GM18868 (cell line): ENCODE data around the gene NBEAL1.
"Not testable (repeated sequence)": the region's sequence is repeated elsewhere in the genome, so short reads cannot be mapped to it uniquely, and the experiment has no call there.

ENCODE experiments used
- ATAC-seq: cut with Tn5 transposase; IDR thresholded peaks from one replicate; pipeline ENCODE4 v1.9.1; 2021; ENCODE audit warnings: mild to moderate bottlenecking, moderate library complexity; ENCODE audit not compliant: unreplicated experiment

The NBEAL1 gene

GRCh38 chr2:203038586-203038985, 23.9 kb downstream of the NBEAL1 start:
- ATAC-seq, result no peak

GRCh38 chr2:203039211-203039610, 24.5 kb downstream of the NBEAL1 start:
- not testable (repeated sequence) for ATAC-seq

- ATAC-seq, result no peak
Measured at GRCh38 chr2:203040966-203041521, 26.4 kb downstream of the NBEAL1 start.

GRCh38 chr2:203042178-203042577, 27.5 kb downstream of the NBEAL1 start:
- no peak for ATAC-seq

- ATAC-seq, result no peak
Measured at GRCh38 chr2:203043226-203043625, 28.6 kb downstream of the NBEAL1 start.

GRCh38 chr2:203045867-203046266, 31.2 kb downstream of the NBEAL1 start:
- no peak for ATAC-seq

GRCh38 chr2:203052539-203052938, 37.9 kb downstream of the NBEAL1 start:
- no peak for ATAC-seq

- no peak for ATAC-seq
Measured at GRCh38 chr2:203059567-203060240, 45.0 kb downstream of the NBEAL1 start.

- no peak for ATAC-seq
Measured at GRCh38 chr2:203061346-203061745, 46.7 kb downstream of the NBEAL1 start.

GRCh38 chr2:203062126-203062525, 47.5 kb downstream of the NBEAL1 start:
- no peak for ATAC-seq

GRCh38 chr2:203066519-203067091, 51.9 kb downstream of the NBEAL1 start:
- not testable (repeated sequence) for ATAC-seq

GRCh38 chr2:203070701-203071100, 56.0 kb downstream of the NBEAL1 start:
- ATAC-seq, result no peak

GRCh38 chr2:203071148-203071547, 56.5 kb downstream of the NBEAL1 start:
- ATAC-seq, result no peak

GRCh38 chr2:203072371-203072770, 57.7 kb downstream of the NBEAL1 start:
- no peak for ATAC-seq

- no peak for ATAC-seq
Measured at GRCh38 chr2:203077451-203077850, 62.8 kb downstream of the NBEAL1 start.

GRCh38 chr2:203080447-203081045, 65.9 kb downstream of the NBEAL1 start:
- no peak for ATAC-seq

- ATAC-seq, result no peak
Measured at GRCh38 chr2:203083328-203083727, 68.7 kb downstream of the NBEAL1 start.

- ATAC-seq, result not testable (repeated sequence)
Measured at GRCh38 chr2:203086381-203086780, 71.7 kb downstream of the NBEAL1 start.

- not testable (repeated sequence) for ATAC-seq
Measured at GRCh38 chr2:203090721-203091120, 76.0 kb downstream of the NBEAL1 start.

GRCh38 chr2:203097735-203098134, 83.1 kb downstream of the NBEAL1 start:
- ATAC-seq, result no peak

- not testable (repeated sequence) for ATAC-seq
Measured at GRCh38 chr2:203102357-203102756, 87.7 kb downstream of the NBEAL1 start.

GRCh38 chr2:203104273-203104672, 89.6 kb downstream of the NBEAL1 start:
- ATAC-seq, result no peak
